Mesenchymal stem cell (in vitro differentiated cells and primary cell): ENCODE data around the gene KHDC4.
A peak's percentile ranks its signal among the peaks of the same experiment; 100 is the strongest.

Source experiments
- DNase-seq: peaks from one replicate; pipeline ENCODE4 v3.0.0-alpha.2; 2013
- H2AFZ ChIP-seq: one replicate; pipeline ENCODE4 v1.6.1; 2013; ENCODE audit warnings: low read depth, mild to moderate bottlenecking, control low read depth, inconsistent platforms, low read length, moderate library complexity
- H2AK5ac ChIP-seq: 2 replicates; pipeline ENCODE4 v1.6.1; 2013; ENCODE audit warnings: low read length, moderate library complexity, mild to moderate bottlenecking, inconsistent platforms; ENCODE audit not compliant: severe bottlenecking
- H2BK120ac ChIP-seq: one replicate; pipeline ENCODE4 v1.6.1; 2013; ENCODE audit warnings: low read depth, mild to moderate bottlenecking, inconsistent platforms, low read length, moderate library complexity
- H2BK12ac ChIP-seq, 2 experiments: one replicate each; pipeline ENCODE4 v1.6.1; 2013; ENCODE audit warnings: inconsistent platforms in 2 of 2, low read length in 2 of 2, mild to moderate bottlenecking in 2 of 2, moderate library complexity in 2 of 2, control low read depth in 1 of 2
- H2BK15ac ChIP-seq: one replicate; pipeline ENCODE4 v1.6.1; 2013; ENCODE audit warnings: mild to moderate bottlenecking, low read depth, inconsistent platforms; ENCODE audit not compliant: poor library complexity, severe bottlenecking
- H2BK5ac ChIP-seq: 2 replicates; pipeline ENCODE4 v1.6.1; 2013; ENCODE audit warnings: low read depth, mild to moderate bottlenecking, low read length, control low read depth, inconsistent platforms; ENCODE audit not compliant: poor library complexity, severe bottlenecking
- H3K14ac ChIP-seq, 2 experiments: one replicate each; pipeline ENCODE4 v1.6.1; 2013; ENCODE audit warnings: inconsistent platforms in 2 of 2, low read length in 2 of 2, control low read depth in 1 of 2, mild to moderate bottlenecking in 1 of 2, moderate library complexity in 1 of 2
- H3K18ac ChIP-seq, 2 experiments: one replicate each; pipeline ENCODE4 v1.6.1; 2013; ENCODE audit warnings: inconsistent platforms in 2 of 2, low read length in 2 of 2, control low read depth in 1 of 2, low read depth in 1 of 2, mild to moderate bottlenecking in 1 of 2
- H3K23ac ChIP-seq, 2 experiments: one replicate each; pipeline ENCODE4 v1.6.1; 2013; ENCODE audit warnings: inconsistent platforms in 2 of 2, low read length in 2 of 2, mild to moderate bottlenecking in 2 of 2, moderate library complexity in 2 of 2, control low read depth in 1 of 2
- H3K27ac ChIP-seq: 2 replicates; pipeline ENCODE4 v1.5.1; 2013; ENCODE audit warnings: mild to moderate bottlenecking, moderate library complexity, low read length, control low read depth, inconsistent platforms; ENCODE audit not compliant: poor library complexity, severe bottlenecking
- H3K27me3 ChIP-seq, 2 experiments: 2 replicates each; pipeline versions ENCODE4 v1.6.1 to v1.7.0; 2013; ENCODE audit warnings: low read length in 2 of 2, mild to moderate bottlenecking in 2 of 2, moderate library complexity in 2 of 2, control low read depth in 1 of 2, inconsistent platforms in 1 of 2; ENCODE audit not compliant: control insufficient read depth in 1 of 2, insufficient read depth in 1 of 2
- H3K36me3 ChIP-seq, 2 experiments: 2 replicates each; pipeline versions ENCODE4 v1.6.1 to v1.7.0; 2013; ENCODE audit warnings: low read length in 2 of 2, control low read depth in 1 of 2, inconsistent platforms in 1 of 2, low read depth in 1 of 2, mild to moderate bottlenecking in 1 of 2; ENCODE audit not compliant: insufficient read depth in 2 of 2, control insufficient read depth in 1 of 2
- H3K4ac ChIP-seq, 2 experiments: one replicate each; pipeline ENCODE4 v1.6.1; 2013; ENCODE audit warnings: inconsistent platforms in 2 of 2, low read length in 2 of 2, mild to moderate bottlenecking in 2 of 2, moderate library complexity in 2 of 2, control low read depth in 1 of 2, low read depth in 1 of 2
- H3K4me1 ChIP-seq: 2 replicates; pipeline ENCODE4 v1.6.1; 2013; ENCODE audit warnings: low read depth, low read length, control low read depth; ENCODE audit not compliant: control insufficient read depth, insufficient read depth
- H3K4me2 ChIP-seq: 2 replicates; pipeline ENCODE4 v1.6.1; 2013; ENCODE audit warnings: low read length, mild to moderate bottlenecking, inconsistent platforms; ENCODE audit not compliant: poor library complexity, severe bottlenecking
- H3K4me3 ChIP-seq, 2 experiments: 2 replicates each; pipeline versions ENCODE4 v1.5.1 to v1.7.0; 2013; ENCODE audit warnings: low read length in 2 of 2, mild to moderate bottlenecking in 2 of 2, control low read depth in 1 of 2, low read depth in 1 of 2; ENCODE audit not compliant: insufficient read depth in 1 of 2
- H3K79me1 ChIP-seq: replicated peaks from 2 replicates; pipeline ENCODE4 v1.6.1; 2013; ENCODE audit warnings: mild to moderate bottlenecking, control low read depth, low read length, inconsistent platforms; ENCODE audit not compliant: poor library complexity, severe bottlenecking
- H3K9ac ChIP-seq: 2 replicates; pipeline ENCODE4 v1.7.0; 2013; ENCODE audit warnings: mild to moderate bottlenecking, low read length, moderate library complexity
- H3K9me3 ChIP-seq: 2 replicates; pipeline ENCODE4 v1.7.0; 2013; ENCODE audit warnings: mild to moderate bottlenecking, low read length; ENCODE audit not compliant: control insufficient read depth
- H4K8ac ChIP-seq: one replicate; pipeline ENCODE4 v1.6.1; 2013; ENCODE audit warnings: inconsistent platforms, mild to moderate bottlenecking, low read length, moderate library complexity
- H4K91ac ChIP-seq: one replicate; pipeline ENCODE4 v1.6.1; 2013; ENCODE audit warnings: mild to moderate bottlenecking, low read length, inconsistent platforms
- WGBS: methylation state at CpG from one replicate; pipeline ENCODE4 v1.1.7; 2013; ENCODE audit warnings: mixed read lengths; 5-methylcytosine and 5-hydroxymethylcytosine counted together

The KHDC4 gene

GRCh38 chr1:155960081-155960745, 26.0 kb upstream of the KHDC4 start:
- H3K4me3 ChIP-seq = no peak overlapping the region
- H3K27ac ChIP-seq = no peak overlapping the region
- H3K18ac ChIP-seq = no peak overlapping the region
- H3K14ac ChIP-seq = no peak overlapping the region
- no peaks in the 10 kb centered on the region for H3K9me3 ChIP-seq
- H3K27me3 ChIP-seq = no peaks in the 10 kb centered on the region
- peaks cover 73 to 93% of the 10 kb centered on the region in 2 experiments for H3K36me3 ChIP-seq
- H2BK15ac ChIP-seq = no peak overlapping the region
- H2BK120ac ChIP-seq = no peak overlapping the region
- H3K4ac ChIP-seq = no peak overlapping the region
- no peak overlapping the region for H2BK12ac ChIP-seq
- no peak overlapping the region for H2BK5ac ChIP-seq
- WGBS = 100% methylated on average over 1 of the region's 3 CpGs
- peaks cover 18% of the 10 kb centered on the region for H3K79me1 ChIP-seq
- no peak for DNase-seq
- no peak overlapping the region for H3K23ac ChIP-seq
- peaks cover 17% of the 10 kb centered on the region for H3K4me1 ChIP-seq
- peak overlapping the region; percentile 70 for H3K9ac ChIP-seq
- H2AK5ac ChIP-seq = no peak overlapping the region
- H2AFZ ChIP-seq = no peak overlapping the region
- H4K91ac ChIP-seq = no peak overlapping the region
- H4K8ac ChIP-seq = no peak overlapping the region
- H3K4me2 ChIP-seq = no peak overlapping the region

DNA sequence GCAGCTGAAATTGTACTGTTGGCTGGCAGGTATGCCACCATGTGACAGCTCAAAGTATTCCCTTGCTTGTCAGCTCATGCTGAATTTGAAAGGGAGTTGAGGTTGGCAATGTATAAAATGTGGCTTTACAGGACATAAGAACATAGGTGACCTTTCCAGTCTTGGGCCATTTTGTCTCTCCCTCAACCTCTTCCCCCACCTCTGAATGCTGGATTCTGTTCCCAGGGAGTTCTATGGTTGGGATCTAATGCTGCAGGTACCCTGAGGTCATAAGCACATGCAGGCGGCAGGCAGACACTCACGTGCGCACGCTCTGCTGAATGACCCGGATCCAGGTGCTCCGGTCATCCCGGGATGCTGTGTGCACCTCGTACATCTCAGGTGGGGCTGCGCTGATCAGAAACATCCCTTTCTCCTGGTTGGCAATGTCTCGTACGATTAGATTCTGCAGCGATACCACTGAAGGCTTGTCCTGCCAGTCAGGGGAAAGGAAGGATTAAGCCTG, 23.2 kb upstream of the KHDC4 start:
- no peak overlapping the region for H2BK12ac ChIP-seq
- H4K8ac ChIP-seq = no peak overlapping the region
- H3K4me1 ChIP-seq = peaks cover 11% of the 10 kb centered on the region
- H2AFZ ChIP-seq = no peak overlapping the region
- H2BK120ac ChIP-seq = no peak overlapping the region
- 96% methylated on average over 12 of the region's 12 CpGs for WGBS
- no peak overlapping the region for H3K4me2 ChIP-seq
- no peak overlapping the region for H3K18ac ChIP-seq
- H3K27ac ChIP-seq = no peak overlapping the region
- H3K27me3 ChIP-seq = no peaks in the 10 kb centered on the region
- H2AK5ac ChIP-seq = no peak overlapping the region
- H4K91ac ChIP-seq = no peak overlapping the region
- no peaks in the 10 kb centered on the region for H3K9me3 ChIP-seq
- H3K14ac ChIP-seq = no peak overlapping the region
- no peak for DNase-seq
- H3K9ac ChIP-seq = no peak overlapping the region
- H2BK5ac ChIP-seq = no peak overlapping the region
- no peak overlapping the region for H3K4me3 ChIP-seq
- no peak overlapping the region for H3K23ac ChIP-seq
- H3K4ac ChIP-seq = no peak overlapping the region
- H2BK15ac ChIP-seq = no peak overlapping the region
- H3K36me3 ChIP-seq = peaks cover 74 to 94% of the 10 kb centered on the region in 2 experiments
- H3K79me1 ChIP-seq = peaks cover 20% of the 10 kb centered on the region

DNA sequence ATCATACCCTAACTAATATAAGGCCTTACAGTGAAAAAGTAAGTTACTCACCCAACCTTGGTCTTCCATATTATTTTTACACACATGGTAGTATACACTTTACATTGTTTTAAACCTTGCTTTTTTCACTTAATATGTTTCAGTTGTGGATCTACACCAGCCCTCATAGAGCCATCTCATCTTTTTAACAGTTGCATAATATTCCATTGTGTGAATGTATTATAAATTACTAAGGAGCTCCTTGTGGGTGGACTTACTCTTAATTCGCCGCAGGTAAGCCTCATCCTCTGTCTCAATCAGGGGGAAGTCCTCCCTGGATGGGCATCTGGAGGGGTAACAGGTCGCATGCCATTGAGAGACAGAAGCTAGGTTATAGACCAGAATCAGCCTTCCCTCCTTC, 20.4 kb upstream of the KHDC4 start:
- Histone ChIP-seq H3K36me3 (peaks cover 82 to 95% of the 10 kb centered on the region in 2 experiments), H2AK5ac (no peak overlapping the region), H2BK12ac (no peak overlapping the region), H3K23ac (no peak overlapping the region), H3K18ac (no peak overlapping the region), H4K8ac (no peak overlapping the region), H3K9ac (no peak overlapping the region), H2BK5ac (no peak overlapping the region), H2AFZ (no peak overlapping the region), H3K27me3 (no peaks in the 10 kb centered on the region), H3K4ac (no peak overlapping the region), H4K91ac (no peak overlapping the region), H3K4me3 (no peak overlapping the region), H3K9me3 (no peaks in the 10 kb centered on the region), H2BK120ac (no peak overlapping the region), H3K4me1 (no peaks in the 10 kb centered on the region), H2BK15ac (no peak overlapping the region), H3K27ac (no peak overlapping the region), H3K79me1 (peaks cover 24% of the 10 kb centered on the region), H3K14ac (no peak overlapping the region), H3K4me2 (no peak overlapping the region)
- no peak for DNase-seq
- WGBS = 98% methylated on average over 3 of the region's 3 CpGs

DNA sequence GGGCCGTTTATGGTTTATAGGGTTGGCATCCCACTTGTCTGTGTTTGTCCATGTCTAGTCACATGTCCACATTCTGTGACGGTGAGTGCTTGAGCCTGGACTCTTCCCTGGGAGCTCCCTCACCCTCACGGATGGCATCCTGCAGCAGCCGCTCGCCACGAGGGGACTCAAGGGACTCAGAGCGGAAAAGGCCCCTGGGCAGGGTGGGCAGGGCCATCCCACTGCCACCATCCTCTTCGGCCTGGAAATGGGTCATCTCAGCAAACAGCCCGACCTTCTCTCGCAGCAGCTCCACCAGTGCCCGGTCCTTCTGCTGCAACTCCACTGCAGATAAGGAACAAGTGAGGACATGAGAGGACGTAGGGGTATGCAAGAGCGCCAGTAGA, 18.3 kb upstream of the KHDC4 start:
- H3K4me3 ChIP-seq = no peak overlapping the region

More for the DNA sequence above, 18.3 kb upstream of the KHDC4 start:
- Histone ChIP-seq H2BK5ac (no peak overlapping the region), H3K9ac (no peak overlapping the region), H2BK12ac (no peak overlapping the region), H3K4ac (no peak overlapping the region), H2BK120ac (no peak overlapping the region), H3K4me1 (no peaks in the 10 kb centered on the region), H4K8ac (peak overlapping the region; percentile 9), H3K27ac (no peak overlapping the region), H2AK5ac (no peak overlapping the region), H3K4me2 (no peak overlapping the region), H3K14ac (no peak overlapping the region), H3K18ac (no peak overlapping the region), H4K91ac (peak overlapping the region; percentile 59), H3K9me3 (no peaks in the 10 kb centered on the region), H3K79me1 (peaks cover 19% of the 10 kb centered on the region), H2AFZ (no peak overlapping the region), H3K27me3 (no peaks in the 10 kb centered on the region), H3K23ac (no peak overlapping the region), H3K36me3 (peaks cover 85 to 91% of the 10 kb centered on the region in 2 experiments), H2BK15ac (no peak overlapping the region)
- no peak for DNase-seq
- 98% methylated on average over 13 of the region's 13 CpGs for WGBS
